DMS79 (cell line): ENCODE results near the gene MAP4K2.

Source experiments
- DNase-seq: peaks from one replicate; lab custom pipeline; 2025; lab: John Stamatoyannopoulos, UW

Gene MAP4K2

GRCh38 chr11:64736654-64737053, 66.4 kb downstream of the MAP4K2 start:
- no peak for DNase-seq

DNA sequence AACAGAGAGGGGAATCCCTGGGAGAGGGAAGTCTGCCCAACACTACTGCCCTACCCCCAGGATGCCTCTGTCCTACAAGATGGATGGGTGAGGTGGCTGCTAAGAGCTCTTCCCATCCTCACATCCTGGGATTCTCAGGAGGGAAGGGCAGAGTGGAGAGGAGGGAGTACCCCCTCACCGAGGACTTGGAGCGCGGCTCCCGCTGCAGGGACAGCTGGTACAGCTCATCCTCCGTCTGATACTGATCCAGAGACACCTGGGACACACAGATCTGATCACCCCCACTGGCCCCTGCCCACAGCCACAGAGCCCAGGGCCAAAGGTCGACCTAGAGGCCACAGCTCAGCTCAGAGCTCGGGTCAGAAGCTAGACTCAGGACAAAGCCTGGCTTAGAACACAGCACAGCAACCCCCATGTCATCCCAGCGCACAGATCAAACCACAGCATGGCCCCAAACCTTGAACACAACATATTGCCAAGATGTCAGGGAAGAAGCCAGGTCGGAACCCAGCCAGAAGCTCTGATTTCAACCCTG, 67.2 kb downstream of the MAP4K2 start:
- DNase-seq = no peak
